ENCODE results near the gene MS4A15.
"Not testable (repeated sequence)": the region's sequence is repeated elsewhere in the genome, so short reads cannot be mapped to it uniquely, and the experiment has no call there.

Gene MS4A15

DNA sequence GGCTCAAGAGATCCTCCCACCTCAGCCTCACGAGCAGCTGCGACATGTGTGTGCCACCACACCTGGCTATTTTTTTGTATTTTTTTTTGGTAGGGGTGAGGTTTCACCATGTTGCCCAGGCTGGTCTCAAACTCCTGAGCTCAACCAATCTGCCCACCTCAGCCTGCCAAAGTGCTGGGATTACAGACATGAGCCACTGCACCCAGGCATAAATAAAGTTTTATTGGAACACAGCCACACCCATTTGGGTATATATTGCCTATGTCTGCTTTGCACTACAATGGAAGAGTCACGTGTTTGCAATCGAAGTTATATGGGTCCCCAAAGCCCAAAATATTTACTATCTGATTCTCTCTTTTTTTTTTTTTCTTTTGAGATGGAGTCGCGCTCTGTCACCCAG lies 1.8 kb upstream of the MS4A15 start:
- no peak for DNase-seq (ENCODE audit: low read depth)

DNA sequence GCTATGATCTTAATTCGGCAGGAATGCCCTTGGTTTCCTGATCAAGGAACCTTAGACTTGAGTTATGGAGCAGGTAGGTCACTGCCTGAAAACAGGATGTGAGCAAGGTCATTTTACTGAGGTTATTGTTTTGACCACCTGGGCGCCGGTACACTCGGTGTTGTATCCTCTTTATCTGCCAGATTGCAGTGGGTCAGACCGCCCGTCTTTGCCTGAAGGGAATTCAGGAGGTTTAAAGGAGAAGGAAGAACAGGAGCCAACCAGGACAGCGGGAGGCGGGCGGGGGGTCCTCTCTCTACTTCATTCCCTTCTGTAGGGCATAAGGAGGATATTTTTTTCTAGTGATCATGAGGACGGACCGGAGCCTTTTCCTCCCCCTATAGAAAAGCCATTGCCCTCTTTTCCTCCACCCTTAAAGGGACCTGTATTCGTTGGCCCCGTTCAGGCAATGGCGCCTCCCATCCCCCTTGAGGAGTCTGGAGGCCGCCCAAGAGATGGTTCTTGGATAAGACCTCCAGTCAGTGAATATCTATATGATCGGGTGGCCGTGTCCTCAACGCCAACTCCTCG lies 649 bp downstream of the MS4A15 start:
- DNase-seq (ENCODE audit: low read depth), result no peak

GRCh38 chr11:60758671-60759070 lies 2.0 kb downstream of the MS4A15 start:
- DNase-seq (ENCODE audit: low read depth), result not testable (repeated sequence)

DNA sequence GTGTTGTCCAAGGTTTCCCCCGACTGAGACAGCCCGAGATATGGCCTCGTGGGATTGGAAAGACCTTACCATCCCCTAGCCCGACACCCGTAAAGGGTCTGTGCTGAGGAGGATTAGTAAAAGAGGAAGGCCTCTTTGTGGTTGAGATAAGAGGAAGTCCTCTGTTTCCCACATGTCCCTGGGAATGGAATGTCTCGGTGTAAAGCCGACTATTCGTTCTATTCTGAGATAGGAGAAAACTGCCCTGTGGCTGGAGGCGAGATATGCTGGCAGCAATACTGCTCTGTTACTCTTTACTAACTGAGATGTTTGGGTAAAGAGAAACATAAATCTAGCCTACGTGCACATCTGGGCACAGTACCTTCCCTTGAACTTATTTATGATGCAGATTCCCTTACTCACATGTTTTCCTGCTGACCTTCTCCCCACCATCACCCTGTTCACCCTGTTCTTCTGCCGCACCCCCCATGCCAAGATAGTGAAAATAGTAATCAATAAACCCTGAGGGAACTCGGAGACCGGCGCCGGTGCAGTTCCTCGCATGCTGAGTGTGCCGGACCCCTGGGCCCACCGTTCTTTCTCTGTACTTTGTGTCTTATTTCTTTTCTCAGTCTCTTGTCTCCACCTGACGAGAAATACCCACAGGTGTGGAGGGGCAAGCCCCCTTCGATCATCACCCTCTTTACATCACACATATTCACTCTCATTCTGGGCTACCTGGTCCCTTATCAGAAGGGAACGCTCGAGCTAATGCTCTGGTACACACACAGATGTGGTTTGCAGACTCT lies 3.0 kb downstream of the MS4A15 start:
- DNase-seq (ENCODE audit: low read depth), result not testable (repeated sequence)

DNA sequence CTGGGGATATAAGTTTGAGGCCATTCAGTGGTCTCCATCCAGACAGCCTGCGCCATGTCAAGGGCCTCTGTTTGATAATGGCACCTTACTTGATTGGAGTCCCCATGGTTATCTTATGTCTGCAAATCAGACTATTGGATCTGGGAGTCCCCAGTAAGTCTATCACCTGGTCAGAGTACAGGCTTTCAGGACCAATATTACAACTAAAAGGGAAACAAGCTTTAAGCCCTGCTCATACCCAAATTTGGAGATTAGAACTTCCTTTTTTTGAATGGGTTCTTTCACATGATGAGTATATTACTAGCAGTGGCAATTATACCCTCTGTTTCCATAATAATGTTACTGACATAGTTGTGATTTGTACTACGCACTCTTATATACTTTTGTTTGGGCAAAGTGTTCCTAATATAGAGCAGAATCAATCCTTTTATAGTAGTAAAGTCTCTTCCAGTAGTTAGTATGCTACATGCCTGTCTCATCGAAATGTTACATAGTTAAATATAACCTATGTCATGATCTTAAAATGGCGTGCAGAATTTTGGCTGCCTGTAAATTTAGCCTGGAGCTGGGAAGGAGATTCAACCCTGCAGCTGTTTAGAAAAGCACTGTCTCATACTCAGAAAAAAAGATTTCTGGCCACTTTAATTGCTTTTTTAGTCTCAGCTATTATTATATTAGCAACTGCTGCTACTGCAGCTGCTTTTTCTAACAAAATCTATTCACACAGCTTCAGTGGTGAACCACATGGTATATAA lies 4.9 kb downstream of the MS4A15 start:
- no peak for DNase-seq (ENCODE audit: low read depth)

- DNase-seq (ENCODE audit: low read depth), result no peak
These were observed 6.4 kb downstream of the MS4A15 start for GRCh38 chr11:60762851-60763691.

DNA sequence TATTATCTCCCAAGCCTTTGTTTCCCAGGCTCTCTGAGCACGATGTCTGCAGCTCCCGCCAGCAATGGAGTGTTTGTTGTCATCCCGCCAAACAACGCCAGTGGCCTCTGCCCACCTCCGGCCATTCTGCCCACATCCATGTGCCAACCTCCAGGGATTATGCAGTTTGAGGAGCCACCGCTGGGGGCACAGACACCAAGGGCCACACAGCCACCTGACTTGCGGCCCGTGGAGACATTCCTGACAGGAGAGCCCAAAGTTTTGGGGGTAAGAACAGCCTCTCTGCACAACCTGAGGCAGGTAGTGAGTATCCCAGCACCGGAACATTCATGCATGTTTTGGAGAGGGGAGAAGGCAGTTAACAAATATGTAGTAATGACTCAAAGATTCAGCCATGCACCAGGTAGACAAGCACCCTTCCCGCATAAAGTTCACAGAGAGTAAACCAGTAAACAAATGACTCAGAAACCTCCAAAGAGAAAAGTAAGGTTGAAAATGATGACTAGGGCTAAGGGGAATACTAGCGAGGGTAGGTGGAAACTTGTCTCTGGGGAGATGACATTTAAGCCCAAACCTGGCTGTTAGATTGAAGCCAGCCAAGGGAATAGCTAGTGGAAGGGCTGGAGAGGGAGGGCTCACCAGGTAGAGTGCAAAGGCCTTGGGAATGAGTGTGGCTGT lies 7.2 kb downstream of the MS4A15 start:
- no peak for DNase-seq (ENCODE audit: low read depth)

DNA sequence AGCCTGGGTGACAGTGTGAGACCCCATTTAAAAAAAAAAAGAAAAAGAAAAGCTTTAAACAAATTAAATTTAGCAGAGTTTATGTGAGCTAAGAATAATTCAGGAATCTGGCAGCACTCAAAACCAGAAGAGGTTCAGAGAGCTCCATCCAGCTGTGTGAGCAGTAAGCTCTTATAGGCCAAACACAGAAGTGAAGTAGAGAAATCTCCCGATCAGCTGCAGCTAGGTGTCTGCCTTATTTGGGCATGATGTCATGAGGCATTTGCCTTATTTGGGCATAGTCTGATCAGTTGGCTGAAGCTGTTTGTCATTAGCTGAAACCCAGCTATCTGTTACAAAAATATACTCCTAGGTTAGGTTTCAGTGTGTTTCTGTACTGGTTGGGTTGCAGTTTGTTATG lies 8.2 kb downstream of the MS4A15 start:
- DNase-seq (ENCODE audit: low read depth), result no peak

DNA sequence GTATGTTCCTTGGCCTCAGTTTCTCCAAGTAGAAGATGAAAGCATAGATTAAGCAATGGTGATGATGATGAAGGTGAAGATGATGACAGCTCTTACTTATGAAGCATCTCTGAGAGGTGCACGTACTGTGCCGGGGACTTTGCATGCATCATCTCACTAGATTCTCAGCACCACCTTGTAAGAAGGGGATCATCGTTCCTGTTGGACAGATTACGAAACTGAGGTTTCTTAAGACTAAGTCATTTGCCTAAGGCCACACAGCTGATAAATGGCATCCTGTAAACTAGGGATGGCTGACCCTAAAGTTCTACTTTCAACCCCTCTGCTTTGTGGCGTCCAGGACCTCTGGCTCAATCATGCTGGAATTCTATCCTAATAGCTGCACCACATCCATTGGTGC lies 8.7 kb downstream of the MS4A15 start:
- DNase-seq (ENCODE audit: low read depth), result no peak

DNA sequence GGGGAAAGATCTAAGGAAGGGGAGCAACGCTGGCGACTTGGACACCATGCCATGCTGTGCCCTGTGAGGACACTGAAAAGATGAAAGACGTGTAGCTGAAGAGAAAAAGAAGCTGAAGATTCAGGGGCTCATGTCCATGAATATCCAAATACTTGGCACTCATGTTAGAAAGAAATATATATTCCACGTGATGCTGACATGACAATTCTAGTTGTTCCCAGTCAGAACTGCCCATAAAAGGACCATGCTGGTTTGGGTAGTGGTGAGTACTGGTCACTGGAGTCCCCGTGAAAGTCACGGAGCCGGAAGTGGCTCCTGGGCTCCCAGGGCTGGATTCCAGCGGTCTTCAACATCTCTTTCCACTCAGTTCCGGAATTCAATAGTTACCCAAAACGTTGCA lies 9.9 kb downstream of the MS4A15 start:
- no peak for DNase-seq (ENCODE audit: low read depth)

DNA sequence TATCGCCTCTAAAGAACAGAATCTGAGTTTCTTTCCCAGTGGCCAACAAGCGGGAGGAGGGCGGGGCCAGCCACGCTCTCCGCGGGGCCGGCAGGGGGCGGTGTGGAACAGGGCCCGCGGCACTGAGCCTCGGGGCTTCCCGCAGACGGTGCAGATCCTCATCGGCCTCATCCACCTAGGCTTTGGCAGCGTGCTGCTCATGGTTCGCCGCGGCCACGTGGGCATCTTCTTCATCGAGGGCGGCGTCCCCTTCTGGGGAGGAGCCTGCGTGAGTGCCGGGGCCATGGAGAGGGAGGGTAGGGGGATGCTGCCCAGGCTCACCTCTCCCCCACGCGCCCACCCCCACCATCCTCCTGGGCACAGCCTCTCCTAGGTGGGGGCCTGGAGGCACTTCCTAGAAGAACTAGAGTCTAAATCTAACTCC lies 10.7 kb downstream of the MS4A15 start:
- no peak for DNase-seq (ENCODE audit: low read depth)

DNA sequence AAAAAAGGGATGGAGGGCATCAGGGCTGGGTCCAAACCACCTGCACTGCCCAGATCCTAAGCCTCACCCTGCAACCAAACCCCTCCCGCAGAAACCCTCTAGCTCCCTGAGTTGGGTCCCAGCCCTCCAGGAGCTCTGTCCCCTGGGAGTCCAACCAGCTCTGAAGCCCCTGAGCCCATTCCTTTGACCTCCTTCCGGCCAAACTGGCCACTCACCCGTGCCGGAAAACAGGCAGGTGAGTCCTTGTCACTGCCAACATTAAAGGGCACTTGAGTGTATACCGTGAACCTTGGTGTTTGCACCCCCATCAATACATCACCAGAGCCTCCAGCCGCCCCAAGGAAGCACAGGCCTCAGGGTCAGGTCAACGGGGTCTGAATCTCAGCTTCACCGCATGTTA lies 11.5 kb downstream of the MS4A15 start:
- DNase-seq (ENCODE audit: low read depth), result no peak

- no peak for DNase-seq (ENCODE audit: low read depth)
These were observed 12.6 kb downstream of the MS4A15 start for GRCh38 chr11:60769273-60769672.

GRCh38 chr11:60769811-60770210 lies 13.1 kb downstream of the MS4A15 start:
- no peak for DNase-seq (ENCODE audit: low read depth)

- DNase-seq (ENCODE audit: low read depth), result no peak
These were observed 14.5 kb downstream of the MS4A15 start for GRCh38 chr11:60771146-60771545.

DNA sequence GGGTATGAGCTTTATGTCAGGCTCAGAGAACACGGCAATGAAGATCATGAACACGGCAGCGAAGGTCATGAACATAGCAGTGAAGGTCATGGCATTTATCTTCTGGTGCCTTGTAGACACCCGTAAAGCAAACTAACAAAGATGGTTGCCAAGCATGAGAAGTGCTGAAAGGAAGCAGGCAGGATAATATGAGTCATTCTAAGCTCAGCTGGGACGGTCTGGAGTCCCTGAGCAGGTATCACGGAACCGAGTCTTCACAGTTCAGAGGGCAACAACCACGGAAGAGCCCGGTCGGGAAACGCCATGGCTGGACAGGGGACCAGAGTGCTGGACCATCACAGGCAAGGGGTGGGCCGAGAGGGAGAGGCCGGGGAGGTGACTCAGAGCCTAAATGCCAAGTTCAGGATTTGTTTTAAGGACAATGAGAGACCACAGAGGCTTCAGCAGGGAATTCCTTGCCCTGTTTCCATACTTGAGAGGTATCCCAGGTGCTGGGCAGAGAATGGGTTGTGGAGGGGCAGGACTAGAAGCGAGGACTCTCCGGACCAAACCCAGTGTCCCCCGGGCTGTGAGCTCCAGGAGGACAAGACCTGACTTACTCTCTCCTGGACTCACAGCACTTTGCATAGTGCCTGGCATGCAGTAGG lies 15.3 kb downstream of the MS4A15 start:
- DNase-seq (ENCODE audit: low read depth), result no peak

- no peak for DNase-seq (ENCODE audit: low read depth)
These were observed 16.0 kb downstream of the MS4A15 start for GRCh38 chr11:60772666-60773065.

DNA sequence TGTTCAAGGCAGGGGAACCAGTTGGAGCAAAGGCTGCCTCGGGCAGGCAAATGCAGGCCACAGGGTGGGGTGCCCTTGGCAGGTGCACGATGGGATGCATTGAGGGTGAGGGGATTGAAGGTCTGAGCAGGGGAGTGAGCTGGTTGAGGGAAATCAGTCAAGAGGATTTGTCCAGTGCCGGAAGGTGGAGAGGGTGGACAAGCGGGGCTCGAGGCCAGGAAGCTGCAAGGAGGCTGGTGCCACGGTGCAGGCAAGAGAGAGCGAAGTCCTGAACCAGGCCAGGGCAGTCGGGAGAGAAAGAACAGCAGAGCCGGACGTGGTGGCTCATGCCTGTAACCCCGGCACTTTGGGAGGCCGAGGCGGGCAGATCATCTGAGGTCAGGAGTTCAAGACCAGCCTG lies 18.1 kb downstream of the MS4A15 start:
- DNase-seq (ENCODE audit: low read depth), result no peak

DNA sequence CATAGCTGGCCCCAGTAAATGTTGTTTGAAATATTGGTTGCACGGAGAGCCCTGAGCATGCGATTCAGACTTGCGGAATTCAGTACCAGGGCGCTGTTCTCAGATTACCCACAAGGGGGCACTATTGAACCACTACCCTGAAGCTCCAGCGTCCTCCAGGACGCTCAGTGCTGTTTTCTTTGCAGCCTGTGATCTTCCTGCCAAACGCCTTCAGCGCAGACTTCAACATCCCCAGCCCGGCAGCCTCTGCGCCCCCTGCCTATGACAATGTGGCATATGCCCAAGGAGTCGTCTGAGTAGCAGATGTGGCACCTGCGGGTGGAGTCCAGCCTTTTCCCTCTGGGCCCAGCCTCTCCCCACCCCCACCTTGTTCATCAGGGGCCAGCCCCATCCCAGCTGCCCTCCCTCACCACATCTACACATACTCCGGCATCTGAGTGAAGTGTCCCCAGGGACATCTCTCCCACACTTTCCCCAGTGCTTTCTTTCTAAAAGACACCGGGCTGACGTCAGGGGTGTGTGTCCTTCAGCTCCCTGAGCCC lies 18.8 kb downstream of the MS4A15 start:
- DNase-seq (ENCODE audit: low read depth), result peak; percentile 75

DNA sequence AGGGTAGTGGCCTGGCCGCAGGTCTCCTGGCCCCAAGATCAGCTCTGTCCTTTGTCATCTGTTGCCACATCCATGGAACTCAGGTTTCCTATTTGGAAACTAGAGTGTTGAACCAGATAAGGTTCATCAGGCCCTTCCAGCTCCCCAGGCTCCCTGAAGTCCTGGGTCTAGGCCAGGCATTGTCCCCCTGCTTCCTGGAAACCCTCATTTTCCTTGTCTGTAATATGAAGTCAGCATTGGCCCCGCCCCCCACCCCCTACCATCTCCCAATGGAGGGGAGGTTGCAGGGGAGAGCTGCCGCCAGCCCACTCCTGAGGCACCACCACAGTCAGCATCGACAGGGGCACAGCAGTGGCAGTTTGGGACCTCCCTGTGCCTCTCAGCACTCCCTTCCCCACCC lies 19.5 kb downstream of the MS4A15 start:
- DNase-seq (ENCODE audit: low read depth), result no peak

- no peak for DNase-seq (ENCODE audit: low read depth)
These were observed 20.4 kb downstream of the MS4A15 start for GRCh38 chr11:60777106-60777505.
